LoVo (cell line): ENCODE results near the gene WDR20.

ENCODE experiments used
- DNase-seq: peaks from one replicate; pipeline ENCODE4 v3.0.0-alpha.2; 2016; ENCODE audit warnings: low spot score

Gene WDR20

GRCh38 chr14:102197317-102197853, 57.7 kb downstream of the WDR20 start:
- no peak for DNase-seq

- DNase-seq, result no peak
These were observed 61.1 kb downstream of the WDR20 start for GRCh38 chr14:102200690-102201352.

- DNase-seq, result no peak
These were observed 61.6 kb downstream of the WDR20 start for GRCh38 chr14:102201353-102201738.

- no peak for DNase-seq
These were observed 62.1 kb downstream of the WDR20 start for GRCh38 chr14:102201776-102202175.

GRCh38 chr14:102202944-102203343, 63.2 kb downstream of the WDR20 start:
- no peak for DNase-seq

GRCh38 chr14:102203382-102203781, 63.7 kb downstream of the WDR20 start:
- DNase-seq, result no peak

- no peak for DNase-seq
These were observed 65.9 kb downstream of the WDR20 start for GRCh38 chr14:102205560-102205959.

GRCh38 chr14:102206918-102207317, 67.2 kb downstream of the WDR20 start:
- no peak for DNase-seq

GRCh38 chr14:102207831-102208365, 68.2 kb downstream of the WDR20 start:
- no peak for DNase-seq

GRCh38 chr14:102208741-102209140, 69.0 kb downstream of the WDR20 start:
- DNase-seq, result no peak

- DNase-seq, result no peak
These were observed 69.7 kb downstream of the WDR20 start for GRCh38 chr14:102209224-102209966.

GRCh38 chr14:102210421-102211042, 70.8 kb downstream of the WDR20 start:
- DNase-seq, result no peak

- DNase-seq, result no peak
These were observed 71.5 kb downstream of the WDR20 start for GRCh38 chr14:102211240-102211639.

GRCh38 chr14:102212356-102212755, 72.7 kb downstream of the WDR20 start:
- DNase-seq, result no peak

GRCh38 chr14:102212845-102213244, 73.1 kb downstream of the WDR20 start:
- no peak for DNase-seq

- no peak for DNase-seq
These were observed 73.8 kb downstream of the WDR20 start for GRCh38 chr14:102213470-102213869.

- DNase-seq, result no peak
These were observed 74.4 kb downstream of the WDR20 start for GRCh38 chr14:102213984-102214658.

- DNase-seq, result no peak
These were observed 75.4 kb downstream of the WDR20 start for GRCh38 chr14:102215071-102215470.

- no peak for DNase-seq
These were observed 76.0 kb downstream of the WDR20 start for GRCh38 chr14:102215576-102216250.

- DNase-seq, result no peak
These were observed 77.7 kb downstream of the WDR20 start for GRCh38 chr14:102217399-102217798.

- no peak for DNase-seq
These were observed 78.3 kb downstream of the WDR20 start for GRCh38 chr14:102217987-102218421.

- no peak for DNase-seq
These were observed 79.0 kb downstream of the WDR20 start for GRCh38 chr14:102218688-102219087.
